GM18951 (cell line): ENCODE results near the gene CEP57L1.

Experiments
- POLR2A ChIP-seq: IDR thresholded peaks from 4 replicates; pipeline ENCODE4 v1.6.1; 2011; ENCODE audit warnings: mild to moderate bottlenecking; ENCODE audit not compliant: insufficient read length, insufficient read depth; ENCODE audit errors: extremely low read depth
- in situ Hi-C: fragments of 300-500 bp; cut with MboI; formaldehyde crosslinking; loops from one replicate; pipeline ENCODE4 v1.12.0; 2022; ENCODE audit warnings: low sequenced_read_pairs, mixed read lengths, inconsistent platforms; ENCODE audit not compliant: unreplicated experiment

CEP57L1 gene

GRCh38 chr6:109059153-109059552, 36.2 kb upstream of the CEP57L1 start:
- no peak for TF ChIP-seq POLR2A

GRCh38 chr6:109059571-109060021, 35.7 kb upstream of the CEP57L1 start:
- TF ChIP-seq POLR2A = no peak

More at GRCh38 chr6:109059153-109059552, 36.2 kb upstream of the CEP57L1 start:
- in situ Hi-C loops = no loop called here

GRCh38 chr6:109060571-109060970, 34.7 kb upstream of the CEP57L1 start:
- in situ Hi-C loops = loop anchor here (10.0 kb wide), 1 partner anchor 516 kb away; no protein-coding TSS in a partner anchor

More at GRCh38 chr6:109059571-109060021, 35.7 kb upstream of the CEP57L1 start:
- in situ Hi-C loops = loop anchor here (10.0 kb wide), 1 partner anchor 515 kb away; no protein-coding TSS in a partner anchor

GRCh38 chr6:109062216-109062615, 33.1 kb upstream of the CEP57L1 start:
- no peak for TF ChIP-seq POLR2A
- in situ Hi-C loops = loop anchor here (10.0 kb wide), 1 partner anchor 517 kb away; no protein-coding TSS in a partner anchor

More at GRCh38 chr6:109060571-109060970, 34.7 kb upstream of the CEP57L1 start:
- TF ChIP-seq POLR2A = no peak

GRCh38 chr6:109062767-109063352, 32.4 kb upstream of the CEP57L1 start:
- in situ Hi-C loops = loop anchor here (10.0 kb wide), 1 partner anchor 518 kb away; no protein-coding TSS in a partner anchor
- no peak for TF ChIP-seq POLR2A

GRCh38 chr6:109069746-109070145, 25.6 kb upstream of the CEP57L1 start:
- no peak for TF ChIP-seq POLR2A
- in situ Hi-C loops = loop anchor here (10.0 kb wide), 1 partner anchor 525 kb away; no protein-coding TSS in a partner anchor

- TF ChIP-seq POLR2A = no peak
- in situ Hi-C loops = no loop called here
Measured at GRCh38 chr6:109071125-109071917, 24.0 kb upstream of the CEP57L1 start.

- in situ Hi-C loops = no loop called here
Measured at GRCh38 chr6:109073344-109074132, 21.8 kb upstream of the CEP57L1 start.

GRCh38 chr6:109074133-109074415, 21.2 kb upstream of the CEP57L1 start:
- in situ Hi-C loops = no loop called here
- TF ChIP-seq POLR2A = no peak

More at GRCh38 chr6:109073344-109074132, 21.8 kb upstream of the CEP57L1 start:
- no peak for TF ChIP-seq POLR2A

GRCh38 chr6:109075934-109076333, 19.4 kb upstream of the CEP57L1 start:
- no peak for TF ChIP-seq POLR2A
- in situ Hi-C loops = no loop called here

GRCh38 chr6:109076377-109076776, 18.9 kb upstream of the CEP57L1 start:
- in situ Hi-C loops = no loop called here
- no peak for TF ChIP-seq POLR2A

- in situ Hi-C loops = no loop called here
- TF ChIP-seq POLR2A = no peak
Measured at GRCh38 chr6:109079981-109080380, 15.3 kb upstream of the CEP57L1 start.

- in situ Hi-C loops = no loop called here
- TF ChIP-seq POLR2A = no peak
Measured at GRCh38 chr6:109081026-109081425, 14.3 kb upstream of the CEP57L1 start.
